GM21723 (cell line): ENCODE results near the gene CHID1.

Source experiments
- ATAC-seq: cut with Tn5 transposase; IDR thresholded peaks from one replicate; pipeline ENCODE4 v1.9.1; 2021; ENCODE audit warnings: mild to moderate bottlenecking, moderate library complexity; ENCODE audit not compliant: unreplicated experiment

CHID1 gene

DNA sequence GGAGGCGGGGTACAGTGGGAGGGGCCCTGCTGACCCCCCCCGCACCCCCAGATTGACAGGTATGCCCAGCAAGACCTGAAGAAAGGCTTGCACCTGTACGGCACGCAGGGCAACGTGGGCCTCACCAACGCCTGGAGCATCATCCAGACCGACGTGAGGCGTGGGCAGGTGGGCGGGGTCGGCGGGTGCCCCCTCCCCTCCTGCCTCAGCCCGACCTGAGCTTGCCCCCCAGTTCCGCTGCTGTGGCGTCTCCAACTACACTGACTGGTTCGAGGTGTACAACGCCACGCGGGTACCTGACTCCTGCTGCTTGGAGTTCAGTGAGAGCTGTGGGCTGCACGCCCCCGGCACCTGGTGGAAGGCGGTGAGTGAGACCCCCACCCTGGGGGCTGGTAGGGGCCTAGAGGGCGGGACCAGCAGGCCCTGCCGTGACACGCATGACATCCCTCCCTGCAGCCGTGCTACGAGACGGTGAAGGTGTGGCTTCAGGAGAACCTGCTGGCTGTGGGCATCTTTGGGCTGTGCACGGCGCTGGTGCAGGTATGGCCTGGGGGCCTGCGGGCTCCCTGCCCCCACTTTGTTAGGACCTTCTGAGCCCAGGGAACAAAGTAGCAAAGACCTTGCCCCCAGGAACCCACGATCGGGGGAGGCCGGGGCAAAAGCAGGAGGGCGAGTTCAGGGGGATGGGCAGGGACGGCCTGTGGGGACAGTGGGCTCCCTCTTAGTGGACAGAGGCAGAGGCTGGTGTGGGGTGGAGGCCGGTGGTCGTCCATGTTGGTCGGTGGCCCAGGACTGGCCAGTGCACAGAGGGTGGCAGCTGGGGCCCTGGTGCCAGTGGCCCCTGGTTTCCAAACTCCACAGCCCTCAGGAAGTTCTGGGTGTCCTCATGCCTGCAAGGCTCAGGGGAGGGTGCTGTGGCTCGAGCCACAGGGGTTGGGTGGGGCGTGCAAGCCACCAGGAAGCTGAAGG, 44.9 kb downstream of the CHID1 start:
- ATAC-seq = no peak

DNA sequence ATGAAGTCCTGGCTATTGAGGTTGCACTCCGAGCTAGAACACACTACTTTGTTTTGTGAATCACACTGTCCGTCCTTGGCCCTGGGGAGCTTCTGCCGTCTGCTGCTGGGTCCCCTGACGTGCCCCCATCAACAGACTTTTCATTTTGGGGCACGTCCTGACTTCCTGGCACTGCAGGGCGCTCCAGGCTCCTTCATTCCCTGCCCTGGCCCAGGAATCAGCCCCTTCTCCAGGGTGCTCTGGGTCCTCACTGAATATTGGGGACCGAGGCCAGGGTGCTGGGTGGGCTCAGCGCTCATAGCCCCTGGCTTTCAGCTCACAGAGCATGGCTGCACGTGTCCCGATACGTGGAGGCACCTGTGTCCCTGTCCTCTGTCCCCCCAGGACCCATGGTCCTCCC, 45.7 kb downstream of the CHID1 start:
- no peak for ATAC-seq

DNA sequence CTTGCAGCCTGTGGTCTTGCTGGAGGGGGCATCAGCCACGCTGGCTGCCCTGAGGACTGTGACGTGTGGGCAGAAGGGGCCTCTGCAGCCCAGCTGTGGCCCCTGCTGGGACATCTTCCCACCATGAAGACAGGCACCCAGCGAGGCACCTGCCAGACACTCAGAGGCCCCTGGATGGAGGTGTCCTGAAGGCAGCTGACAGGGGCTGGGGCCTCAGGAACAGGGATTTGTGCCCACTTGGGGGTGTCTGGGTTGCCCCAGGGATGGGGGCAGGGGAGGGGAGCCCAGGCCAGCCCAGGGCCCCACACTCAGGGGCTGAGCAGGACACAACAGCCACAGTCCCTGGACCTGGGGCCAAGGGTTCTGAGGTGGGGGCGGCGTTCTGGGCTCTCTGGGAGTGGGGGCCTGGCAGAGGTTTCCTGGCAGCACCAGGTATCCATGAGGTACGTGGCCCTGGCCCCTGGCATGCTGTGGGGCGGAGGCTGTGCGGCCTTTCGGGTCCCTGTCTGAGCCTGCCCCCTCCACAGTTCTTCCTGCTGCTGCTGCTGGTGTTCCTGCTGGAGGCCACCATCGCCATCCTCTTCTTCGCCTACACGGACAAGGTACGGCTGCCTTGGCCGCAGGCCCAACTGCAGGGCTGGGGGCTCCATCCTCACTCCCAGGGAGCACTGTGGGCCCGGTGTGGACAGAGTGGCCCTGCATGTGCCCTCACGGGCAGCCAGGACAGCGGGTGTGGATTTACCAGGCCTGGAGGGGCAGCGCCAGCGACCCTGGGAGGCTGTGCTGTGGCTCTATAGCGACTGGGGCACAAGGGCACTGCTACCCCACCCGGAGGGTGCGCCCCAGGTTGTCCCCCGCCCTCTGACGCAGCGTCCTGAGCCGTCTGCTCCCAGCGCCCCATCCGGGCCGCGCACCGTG, 46.4 kb downstream of the CHID1 start:
- no peak for ATAC-seq

DNA sequence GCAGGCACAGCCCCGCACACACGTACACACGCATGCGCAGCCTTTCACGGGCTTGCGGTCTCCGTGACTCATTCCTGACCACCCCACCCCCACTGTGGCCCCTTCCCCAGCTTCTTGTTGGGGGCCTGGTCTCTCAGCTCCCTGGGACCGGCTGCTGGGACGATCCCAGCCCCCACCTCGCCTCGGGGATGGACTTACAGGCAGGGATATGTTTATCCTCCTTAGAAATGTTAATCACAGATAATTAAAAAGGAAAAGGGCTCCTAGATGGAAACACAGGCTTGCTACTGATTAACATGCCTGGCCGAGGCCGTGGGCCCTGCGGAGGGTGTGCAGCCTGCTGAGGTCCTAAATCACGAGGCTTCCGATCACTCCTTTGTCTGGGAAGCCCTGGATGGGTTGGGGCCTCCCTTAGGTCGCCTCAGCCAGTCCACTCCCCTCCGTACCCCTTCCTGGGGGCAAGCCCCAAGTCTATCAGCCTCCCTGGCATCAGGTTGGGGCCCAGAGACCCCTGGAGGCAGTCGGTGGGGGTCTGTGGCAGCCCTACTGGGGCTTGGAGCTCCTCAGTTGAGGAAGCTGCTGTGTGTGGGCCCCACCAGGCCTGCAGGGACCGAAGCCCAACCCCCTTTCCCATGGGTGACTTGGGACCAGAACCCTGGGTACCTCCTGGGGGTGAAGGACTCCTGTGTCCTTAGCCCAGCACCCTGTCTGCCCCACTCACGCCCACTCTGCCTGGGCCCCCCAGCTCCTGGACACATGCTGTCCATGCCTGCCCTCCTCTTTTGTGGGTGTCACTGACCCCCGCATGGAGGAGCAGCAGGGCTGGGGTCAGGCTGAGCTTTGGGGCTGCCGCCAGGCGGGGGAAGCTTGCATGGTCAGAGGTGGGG, 47.3 kb downstream of the CHID1 start:
- ATAC-seq = no peak

DNA sequence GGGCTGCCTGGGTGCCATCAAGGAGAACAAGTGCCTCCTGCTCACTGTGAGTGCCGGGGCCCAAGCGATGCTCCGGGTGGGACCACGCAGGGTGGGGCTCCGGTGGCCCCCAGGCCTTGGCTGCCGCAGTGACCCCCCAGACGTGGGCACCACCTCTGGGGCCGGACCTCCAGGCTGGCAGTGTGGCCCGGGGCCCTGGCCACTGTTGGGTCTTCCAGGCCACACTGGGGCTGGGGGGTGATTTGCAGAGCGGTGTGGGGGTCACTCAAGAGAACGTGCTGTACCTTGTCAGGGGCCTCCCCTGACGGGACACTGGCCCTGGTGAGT, 48.0 kb downstream of the CHID1 start:
- ATAC-seq = no peak

DNA sequence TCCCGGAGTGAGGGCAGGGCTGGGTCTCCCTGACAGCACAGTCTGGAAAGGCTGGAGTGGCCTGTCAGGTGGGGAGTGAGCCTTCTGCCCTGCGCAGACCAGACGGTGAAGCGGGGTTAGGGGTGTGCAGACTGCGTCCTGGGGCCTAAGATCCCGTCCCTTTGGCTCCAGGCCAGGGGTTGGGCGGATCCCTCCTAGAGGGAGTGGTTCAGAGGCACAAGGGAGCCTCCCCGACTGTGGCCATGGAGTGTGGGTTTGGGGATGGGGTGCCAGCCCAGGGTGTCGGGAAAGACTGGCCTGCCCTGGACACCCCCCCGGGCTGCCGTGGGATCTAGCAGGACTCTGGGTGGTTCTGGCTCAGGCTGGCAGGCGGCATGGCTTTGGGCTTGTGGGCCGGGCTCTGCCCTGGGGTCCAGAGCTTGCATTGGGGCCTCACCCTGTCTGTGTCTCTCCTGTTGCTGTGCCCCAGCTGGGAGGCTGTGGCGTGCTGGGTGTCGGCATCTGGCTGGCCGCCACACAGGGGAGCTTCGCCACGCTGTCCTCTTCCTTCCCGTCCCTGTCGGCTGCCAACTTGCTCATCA, 48.4 kb downstream of the CHID1 start:
- ATAC-seq = no peak

DNA sequence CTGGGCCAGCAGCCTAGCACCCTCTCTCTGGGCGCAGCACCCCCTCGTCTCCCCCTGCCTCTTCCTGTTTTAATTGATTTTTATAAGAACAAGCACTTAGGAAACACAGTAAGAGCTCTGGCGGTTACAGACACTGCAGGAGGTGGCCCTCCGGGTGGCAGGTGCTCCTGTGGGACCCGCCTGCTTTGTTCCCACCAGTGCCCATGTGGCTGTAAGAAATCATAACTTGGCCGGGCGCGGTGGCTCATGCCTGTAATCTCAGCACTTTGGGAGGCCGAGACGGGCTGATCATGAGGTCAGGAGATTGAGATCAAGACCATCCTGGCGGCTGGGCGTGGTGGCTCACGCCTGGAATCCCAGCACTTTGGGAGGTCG, 49.5 kb downstream of the CHID1 start:
- no peak for ATAC-seq

DNA sequence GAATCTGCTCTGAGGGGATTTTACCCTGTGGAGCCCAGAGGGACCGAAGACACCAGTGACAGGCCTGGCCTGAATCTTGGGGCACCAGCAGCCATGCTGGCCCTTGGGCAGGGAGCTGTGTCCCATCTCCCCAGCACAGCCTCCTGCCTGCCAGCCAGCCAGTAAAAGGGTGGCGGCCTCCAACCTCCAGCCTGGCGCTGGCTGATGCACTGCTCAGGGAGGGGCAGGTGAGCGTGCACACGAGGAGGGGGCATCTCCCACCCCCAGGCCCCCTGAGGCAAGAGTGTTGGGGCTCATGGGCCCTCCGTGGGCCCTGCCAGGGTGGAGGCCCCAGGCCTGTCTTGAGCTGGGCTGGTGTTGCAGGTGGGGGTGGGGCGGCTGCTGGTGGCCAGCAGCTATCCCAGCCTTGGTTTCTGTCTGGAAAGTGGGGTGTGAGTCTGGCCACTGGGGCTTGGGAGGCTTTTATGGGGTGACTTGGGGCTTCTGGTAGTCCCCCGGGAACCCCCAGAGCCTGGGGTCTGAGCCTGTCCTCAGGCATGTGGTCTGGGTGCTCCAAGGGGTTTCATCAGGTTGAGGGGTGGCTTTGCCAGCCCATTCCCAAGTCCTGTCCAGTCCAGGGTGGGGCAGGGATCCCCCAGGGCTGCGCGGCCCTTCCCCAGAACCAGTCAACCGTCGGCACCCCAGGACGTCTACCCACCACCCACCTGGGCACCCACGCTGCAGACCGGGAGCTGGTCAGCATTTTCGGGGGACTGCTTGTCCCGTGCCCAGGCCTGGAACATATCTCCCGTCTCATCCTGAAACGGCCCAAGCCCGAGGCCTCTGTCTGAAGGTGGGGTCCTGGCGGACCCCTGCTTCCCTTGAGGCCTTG, 50.1 kb downstream of the CHID1 start:
- ATAC-seq = no peak

DNA sequence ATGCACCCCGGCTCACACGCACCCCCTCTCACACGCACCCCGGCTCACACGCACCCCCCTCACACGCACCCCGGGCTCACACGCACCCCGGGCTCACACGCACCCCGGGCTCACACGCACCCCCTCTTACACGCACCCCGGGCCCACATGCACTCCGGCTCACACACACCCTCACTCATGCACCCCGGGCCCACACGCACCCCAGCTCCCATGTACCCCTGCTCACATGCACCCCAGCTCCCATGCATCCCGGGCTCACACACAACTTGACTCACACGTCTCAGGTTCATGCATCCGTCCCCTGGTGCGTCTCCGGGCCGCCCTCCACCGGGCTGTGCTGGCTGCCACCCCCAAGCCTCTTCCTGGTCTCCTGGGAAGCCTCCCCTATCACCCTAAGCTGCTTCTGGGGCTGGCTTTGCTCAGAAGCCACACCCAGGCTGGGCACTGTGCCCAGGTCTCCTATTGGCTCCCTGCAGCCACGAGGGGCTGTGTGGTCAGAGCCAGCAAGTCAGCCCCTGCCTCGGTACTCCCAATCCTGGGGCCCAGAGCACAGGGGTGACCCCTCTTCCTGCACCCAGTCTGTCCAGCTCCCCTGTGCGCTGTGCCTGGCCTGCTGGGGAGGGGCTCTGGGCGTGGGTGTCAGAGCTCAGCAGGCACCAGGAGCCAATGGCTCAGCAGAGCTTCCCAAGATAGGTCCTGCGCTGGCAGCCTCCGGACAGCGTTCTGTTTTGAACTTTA, 51.0 kb downstream of the CHID1 start:
- ATAC-seq = no peak

DNA sequence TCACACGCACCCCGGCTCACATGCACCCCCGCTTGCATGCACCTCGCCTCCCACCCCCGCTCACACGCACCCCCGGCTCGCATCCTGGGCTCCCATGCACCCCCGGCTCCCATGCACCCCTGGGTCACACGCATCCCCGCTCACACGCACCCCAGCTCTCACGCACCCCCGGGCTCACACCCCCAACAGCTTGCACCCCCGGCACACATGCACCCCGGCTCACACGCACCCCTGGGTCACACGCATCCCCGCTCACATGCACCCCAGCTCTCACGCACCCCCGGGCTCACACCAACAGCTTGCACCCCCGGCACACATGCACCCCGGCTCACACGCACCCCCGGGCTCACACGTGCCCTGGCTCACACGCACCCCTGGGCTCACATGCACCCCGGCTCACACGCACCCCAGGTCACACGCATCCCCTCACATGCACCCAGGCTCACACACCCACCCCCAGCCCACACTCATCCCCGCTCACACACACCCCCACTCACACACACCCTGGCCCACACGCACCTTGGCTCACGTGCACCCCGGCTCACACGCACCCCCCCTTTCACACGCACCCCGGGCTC, 51.8 kb downstream of the CHID1 start:
- ATAC-seq = no peak

DNA sequence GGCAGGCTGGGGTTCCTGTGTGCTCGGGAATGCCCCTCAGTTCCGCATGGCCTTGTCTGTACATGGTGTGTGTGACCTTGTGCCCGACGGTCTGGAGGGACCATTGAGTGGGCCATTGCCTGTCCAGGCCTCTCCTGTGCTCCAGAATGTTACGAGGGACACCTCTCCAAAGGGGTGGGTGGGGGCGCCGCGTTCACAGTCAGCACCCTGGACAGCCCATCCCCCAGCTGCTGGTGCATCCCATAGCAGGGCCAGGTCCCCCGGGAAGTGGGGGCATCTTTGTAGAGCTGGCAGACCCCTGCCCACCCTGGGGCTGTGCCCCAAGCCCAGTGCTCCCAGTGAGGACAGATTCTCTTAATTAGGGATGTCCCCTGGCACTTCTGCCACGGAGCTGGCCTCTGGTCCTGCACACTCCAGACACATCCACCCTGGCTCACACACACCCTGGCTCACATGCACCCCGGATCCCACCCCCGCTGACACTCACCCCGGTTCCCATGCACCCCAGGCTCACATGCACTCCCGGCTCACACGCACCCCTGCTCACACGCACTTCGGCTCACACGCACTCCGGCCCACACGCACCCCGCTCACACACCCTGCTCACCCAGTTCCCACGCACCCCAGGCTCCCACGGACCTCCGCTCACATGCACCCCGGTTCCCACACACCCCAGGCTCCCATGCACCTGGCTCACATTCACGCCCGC, 52.4 kb downstream of the CHID1 start:
- no peak for ATAC-seq

DNA sequence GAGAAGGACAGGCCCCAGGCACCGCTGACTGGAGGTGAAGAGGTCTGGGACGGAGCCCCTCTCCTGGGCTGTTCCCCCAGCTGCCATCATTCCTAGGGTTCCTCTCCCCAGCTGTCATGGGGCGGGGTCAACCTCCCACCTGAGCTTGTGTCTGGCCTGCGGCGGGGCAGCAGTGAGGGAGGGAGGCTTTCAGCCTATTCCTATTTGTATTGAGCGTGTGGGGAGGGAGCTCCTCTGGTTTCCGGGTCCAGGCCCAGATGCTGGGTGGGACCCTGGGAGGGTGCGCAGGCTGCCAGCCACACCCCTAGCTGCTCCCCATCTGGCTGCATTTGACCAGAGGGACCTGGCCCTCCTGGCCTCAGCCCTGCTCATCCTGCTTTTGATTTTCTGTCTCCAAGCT, 54.2 kb downstream of the CHID1 start:
- ATAC-seq = no peak

DNA sequence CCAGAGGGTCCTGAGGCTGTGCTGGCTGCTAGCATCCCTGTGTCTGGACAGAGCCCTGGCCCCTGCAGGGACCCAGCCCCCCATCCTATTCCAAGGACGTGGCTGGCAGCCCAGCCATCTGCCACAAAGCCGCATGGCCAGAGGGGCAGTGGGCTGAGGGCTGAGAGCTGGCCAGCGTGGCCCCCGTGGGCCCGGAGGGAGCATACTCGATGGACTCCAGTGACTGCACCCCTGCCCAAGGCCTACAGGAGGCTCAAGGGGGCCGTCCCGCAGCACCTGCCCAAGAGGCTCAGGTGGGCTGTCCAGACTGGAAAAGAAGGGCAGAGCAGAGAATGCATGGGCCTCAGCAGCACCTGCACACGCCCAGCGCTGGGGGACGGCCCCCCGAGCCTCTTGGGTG, 54.8 kb downstream of the CHID1 start:
- no peak for ATAC-seq

DNA sequence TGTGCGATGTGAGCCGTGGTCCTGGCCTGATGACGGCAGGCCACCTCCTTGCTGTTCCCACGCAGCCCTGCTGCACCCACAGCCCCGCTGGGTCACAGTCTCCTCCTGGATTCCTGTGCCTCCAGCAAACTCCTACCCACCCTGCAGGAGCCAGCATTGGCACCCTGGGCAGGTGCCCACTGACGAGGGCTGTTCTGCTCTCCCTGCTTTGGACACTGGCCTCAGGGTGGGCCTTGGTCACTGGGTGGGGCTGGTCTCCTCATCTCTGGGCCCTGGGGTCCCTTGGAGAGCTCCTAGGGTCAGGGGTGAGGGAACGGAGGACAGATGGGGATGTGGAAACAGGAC, 55.3 kb downstream of the CHID1 start:
- no peak for ATAC-seq

DNA sequence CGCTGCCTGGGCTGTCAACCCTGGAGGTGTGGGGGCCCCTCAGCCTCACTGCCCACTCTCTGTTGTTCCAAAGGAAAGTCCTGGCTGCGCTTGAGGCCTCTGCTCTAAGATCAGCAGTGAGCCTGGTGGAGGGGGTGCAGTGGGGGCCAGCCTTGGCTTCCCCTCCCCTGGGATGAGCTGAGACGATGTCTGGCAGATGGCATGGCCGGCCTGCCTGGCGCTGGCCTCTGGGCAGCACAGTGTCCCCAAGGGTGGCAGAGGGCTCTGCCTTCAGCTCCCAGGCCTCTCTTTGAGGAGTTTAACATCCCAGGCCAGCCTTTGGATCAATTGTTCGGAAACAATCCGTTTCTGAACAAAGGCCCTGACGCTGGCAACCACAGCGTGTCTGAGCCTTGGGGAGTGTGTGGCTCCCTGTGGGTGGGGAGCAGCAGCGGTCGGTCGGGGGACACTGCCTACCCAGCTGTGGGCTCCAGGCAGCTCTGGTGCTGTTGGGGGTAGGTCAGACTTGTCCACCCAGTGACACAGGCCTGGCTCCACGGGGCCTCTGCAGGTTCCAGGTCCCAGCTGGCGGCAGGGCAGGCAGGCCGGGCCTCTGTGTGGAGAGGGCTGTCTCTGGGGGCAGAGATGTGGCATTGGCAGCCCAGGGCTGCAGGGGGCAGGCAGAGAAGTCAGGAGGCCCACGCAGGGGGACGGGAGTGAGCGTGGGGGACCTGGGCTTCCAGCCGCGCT, 55.8 kb downstream of the CHID1 start:
- no peak for ATAC-seq

DNA sequence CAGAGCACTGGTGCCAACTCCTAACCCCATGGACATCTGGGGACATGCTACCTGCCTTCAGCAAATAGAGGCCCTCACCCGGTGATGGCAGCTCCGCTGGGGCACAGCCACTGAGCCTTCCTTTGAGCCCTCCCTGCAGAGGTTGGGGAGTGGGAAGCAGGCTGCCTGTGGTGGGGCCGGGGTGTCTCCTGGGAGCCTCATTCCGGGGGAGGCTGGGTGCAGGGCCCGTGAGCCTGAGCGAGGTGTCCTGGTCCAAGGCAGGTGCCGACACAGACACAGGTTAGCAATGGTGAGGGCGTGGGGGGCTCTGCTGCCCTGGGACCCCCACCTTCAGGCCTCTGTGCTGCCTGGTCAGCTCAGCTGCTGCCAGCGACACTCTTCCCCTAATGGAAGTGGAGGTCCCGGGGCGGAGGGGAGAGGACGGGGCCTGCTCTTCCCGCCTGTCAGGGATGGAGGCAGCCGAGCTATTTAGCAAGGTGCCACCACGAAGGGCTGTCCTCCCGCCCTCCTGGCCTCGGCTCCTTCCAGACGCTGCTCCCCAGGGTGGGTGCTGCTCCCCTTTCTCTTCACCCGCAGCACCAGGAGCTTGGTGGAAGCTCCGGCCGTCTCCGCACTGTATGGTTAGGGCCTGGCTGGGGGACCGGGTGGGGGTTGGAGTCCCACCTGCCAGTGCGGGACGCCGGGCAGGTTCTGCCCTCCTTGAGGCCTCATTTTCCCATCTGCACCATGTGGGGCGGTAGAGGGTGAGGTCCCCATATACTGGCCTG, 56.7 kb downstream of the CHID1 start:
- no peak for ATAC-seq

DNA sequence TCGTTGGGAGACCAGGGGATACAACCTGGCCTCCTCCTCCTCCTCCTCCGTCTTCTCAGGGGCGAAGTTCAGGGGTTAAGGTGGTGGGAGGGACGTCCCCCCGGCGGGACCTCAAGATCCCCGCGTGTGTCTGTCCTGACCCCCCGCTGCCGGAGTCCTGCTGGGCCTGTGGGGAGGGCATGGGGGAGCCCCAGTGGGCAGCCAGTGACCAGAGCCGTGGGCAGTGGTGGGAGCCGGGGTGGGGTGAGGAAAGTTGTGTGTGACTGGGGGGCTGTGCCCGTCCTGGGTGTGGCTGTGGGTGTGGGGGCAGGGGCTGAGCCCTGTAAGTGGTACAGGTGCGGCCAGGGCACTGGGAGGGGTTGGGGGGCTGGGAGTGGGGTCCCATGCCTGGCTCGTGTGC, 57.8 kb downstream of the CHID1 start:
- ATAC-seq = no peak
